Prostate gland (tissue), 2 donors: ENCODE measurements around the gene TET3. TPM values are rescaled to one million over a fixed set of nuclear protein-coding genes. Genes with fewer than 3 reads are reported as not detected.

ENCODE experiments used
- DNase-seq: peaks from one replicate; pipeline ENCODE4 v3.0.0-alpha.2; 2019; ENCODE audit warnings: low spot score
- H3K27ac ChIP-seq, 2 donors: fragments of 200-600 bp; sonication (generic); 2 replicates each; pipeline ENCODE4 v1.5.1; 2017 to 2019
- H3K27me3 ChIP-seq: fragments of 200-600 bp; sonication (generic); replicated peaks from 2 replicates; pipeline ENCODE4 v1.5.1; 2019; ENCODE audit not compliant: insufficient read depth
- H3K36me3 ChIP-seq, 2 donors: fragments of 200-600 bp; sonication (generic); 1 replicate in 1 of 2; 2 replicates in 1 of 2; pipeline versions ENCODE4 v1.5.1 to v1.8.1; 2017 to 2019
- H3K4me1 ChIP-seq: fragments of 200-600 bp; sonication (generic); replicated peaks from 2 replicates; pipeline ENCODE4 v1.5.1; 2019
- H3K4me3 ChIP-seq, 2 donors: fragments of 200-600 bp; sonication (generic); 2 replicates each; pipeline ENCODE4 v1.5.1; 2017 to 2019
- H3K9me3 ChIP-seq: fragments of 200-600 bp; sonication (generic); 2 replicates; pipeline ENCODE4 v1.5.1; 2017
- POLR2A ChIP-seq: fragments of 450-650 bp; IDR thresholded peaks from one replicate; pipeline ENCODE4 v1.6.1; 2016; ENCODE audit warnings: antibody characterized with exemption, mild to moderate bottlenecking
- POLR2AphosphoS5 ChIP-seq: sonication (generic); formaldehyde crosslinking; IDR thresholded peaks from one replicate; pipeline ENCODE4 v1.6.1; 2017; ENCODE audit warnings: antibody characterized with exemption
- WGBS: methylation state at CpG from one replicate; pipeline ENCODE4 v1.1.5; 2018; 5-methylcytosine and 5-hydroxymethylcytosine counted together
- intact Hi-C: fragments of 100-400 bp; cut with DNase I; formaldehyde crosslinking; loops from one replicate; pipeline ENCODE4 v1.14.2; 2022
- total RNA-seq, 2 donors: library from RNA; depleted of rRNA; stranded (reverse); fragments of >200 nt; gene quantifications; one replicate each; pipeline ENCODE4 v1.1.0, GENCODE V29; 2016
- TF ChIP-seq, protein P1 (sequence below), 4 experiments: fragments of 200-600 bp in 2 of 4; fragments of 450-650 bp in 2 of 4; sonication (generic) in 2 of 4; IDR thresholded peaks; 1 replicate in 3 of 4; 2 replicates in 1 of 4; pipeline ENCODE4 v1.5.1; 2016 to 2019; ENCODE audit warnings: antibody characterized with exemption in 4 of 4, mild to moderate bottlenecking in 2 of 4, moderate library complexity in 2 of 4

Gene TET3
- total RNA-seq, 2 donors from 2014 or later = 12.8 to 13.8 TPM

DNA sequence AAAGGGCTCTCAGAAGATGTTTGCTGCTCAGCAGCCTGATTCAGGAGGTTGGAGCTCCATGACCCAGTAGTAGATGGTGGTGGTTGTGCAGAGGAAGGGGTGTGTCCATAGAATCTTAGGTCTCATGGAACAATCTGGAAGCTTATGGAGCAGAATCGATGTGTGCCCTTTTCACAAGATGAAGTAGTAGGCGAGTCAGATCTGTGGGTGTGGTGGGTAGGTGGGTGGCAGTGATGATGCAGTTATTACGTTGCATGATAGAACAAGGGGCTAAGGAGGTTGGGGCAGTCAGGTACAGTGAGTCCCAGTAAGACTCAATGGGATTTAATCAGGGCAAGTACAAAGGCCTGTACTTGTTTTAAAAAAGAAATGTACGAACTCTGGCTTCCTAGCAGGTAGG lies 9.1 kb downstream of the TET3 start:
- 73% methylated on average over 4 of the region's 4 CpGs for WGBS
- intact Hi-C loops = no loop called here
- Histone ChIP-seq H3K9me3 (no peaks in the 10 kb centered on the region), H3K36me3 (no peaks in the 10 kb centered on the region), H3K4me1 (peaks cover 5% of the 10 kb centered on the region), H3K4me3 (no peak overlapping the region), H3K27ac (no peak overlapping the region), H3K27me3 (no peaks in the 10 kb centered on the region)
- DNase-seq = no peak
- TF ChIP-seq POLR2AphosphoS5 = no peak
- TF ChIP-seq POLR2A = no peak

DNA sequence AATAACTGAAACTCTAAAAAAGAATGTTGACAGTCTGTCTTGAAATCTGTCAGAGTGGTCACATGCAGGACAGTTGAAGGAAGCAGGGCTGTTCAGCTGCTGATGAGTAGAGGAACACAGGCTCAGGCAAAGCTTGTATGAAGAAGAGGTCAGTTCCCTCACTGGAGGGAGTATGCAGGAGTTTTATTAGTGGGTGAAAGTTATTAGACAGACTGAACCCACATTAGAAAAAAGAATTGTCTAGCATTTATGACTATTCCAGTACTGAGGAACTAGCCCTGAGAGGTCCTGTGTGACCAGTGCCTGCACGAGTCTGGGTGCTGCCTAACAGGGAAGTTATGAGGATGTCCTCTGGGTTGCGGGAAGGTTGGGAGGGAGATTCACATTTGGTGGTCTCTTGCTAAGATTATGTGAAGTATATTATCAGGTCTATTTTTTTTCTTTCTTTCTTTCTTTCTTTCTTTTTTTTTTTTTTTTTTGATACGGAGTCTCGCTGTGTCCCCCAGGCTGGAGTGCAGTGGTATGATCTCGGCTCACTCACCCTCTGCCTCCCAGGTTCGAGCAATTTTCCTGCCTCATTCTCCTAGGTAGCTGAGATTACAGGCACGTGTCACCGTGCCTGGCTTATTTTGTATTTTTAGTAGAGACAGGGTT lies 9.6 kb downstream of the TET3 start:
- DNase-seq = no peak
- Histone ChIP-seq H3K36me3 (no peaks in the 10 kb centered on the region), H3K9me3 (no peaks in the 10 kb centered on the region), H3K4me1 (peaks cover 5% of the 10 kb centered on the region), H3K27me3 (no peaks in the 10 kb centered on the region), H3K27ac (no peak overlapping the region), H3K4me3 (no peak overlapping the region)
- intact Hi-C loops = no loop called here
- WGBS = 90% methylated on average over 8 of the region's 8 CpGs
- TF ChIP-seq POLR2AphosphoS5 (no peak), POLR2A (no peak)
- TF ChIP-seq, protein P1, sequence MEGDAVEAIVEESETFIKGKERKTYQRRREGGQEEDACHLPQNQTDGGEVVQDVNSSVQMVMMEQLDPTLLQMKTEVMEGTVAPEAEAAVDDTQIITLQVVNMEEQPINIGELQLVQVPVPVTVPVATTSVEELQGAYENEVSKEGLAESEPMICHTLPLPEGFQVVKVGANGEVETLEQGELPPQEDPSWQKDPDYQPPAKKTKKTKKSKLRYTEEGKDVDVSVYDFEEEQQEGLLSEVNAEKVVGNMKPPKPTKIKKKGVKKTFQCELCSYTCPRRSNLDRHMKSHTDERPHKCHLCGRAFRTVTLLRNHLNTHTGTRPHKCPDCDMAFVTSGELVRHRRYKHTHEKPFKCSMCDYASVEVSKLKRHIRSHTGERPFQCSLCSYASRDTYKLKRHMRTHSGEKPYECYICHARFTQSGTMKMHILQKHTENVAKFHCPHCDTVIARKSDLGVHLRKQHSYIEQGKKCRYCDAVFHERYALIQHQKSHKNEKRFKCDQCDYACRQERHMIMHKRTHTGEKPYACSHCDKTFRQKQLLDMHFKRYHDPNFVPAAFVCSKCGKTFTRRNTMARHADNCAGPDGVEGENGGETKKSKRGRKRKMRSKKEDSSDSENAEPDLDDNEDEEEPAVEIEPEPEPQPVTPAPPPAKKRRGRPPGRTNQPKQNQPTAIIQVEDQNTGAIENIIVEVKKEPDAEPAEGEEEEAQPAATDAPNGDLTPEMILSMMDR (IDR thresholded peaks at IDR 0.05) = no peak

DNA sequence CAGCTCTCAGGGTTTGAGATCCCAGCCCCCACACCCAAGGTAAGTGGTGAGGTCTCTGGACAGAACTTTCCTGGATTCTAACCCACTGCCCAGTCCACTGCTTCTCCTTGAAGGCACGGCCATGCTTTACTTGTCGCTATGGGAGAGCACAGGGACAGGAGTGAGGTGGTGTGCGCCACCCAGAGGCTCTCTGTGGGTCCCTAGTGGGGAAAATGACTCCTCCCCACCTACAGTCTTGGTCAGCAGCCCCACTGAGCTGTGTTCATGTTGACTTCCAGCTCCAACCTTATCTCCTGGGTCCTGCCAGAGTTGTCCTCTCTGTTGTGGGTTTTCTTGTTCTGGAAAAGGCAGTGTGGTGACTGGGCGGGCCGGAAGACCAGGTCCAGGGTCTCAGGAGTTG lies 11.1 kb downstream of the TET3 start:
- Histone ChIP-seq H3K27ac (no peak overlapping the region), H3K4me1 (peaks cover 12% of the 10 kb centered on the region), H3K27me3 (no peaks in the 10 kb centered on the region), H3K36me3 (no peaks in the 10 kb centered on the region), H3K4me3 (no peak overlapping the region), H3K9me3 (no peaks in the 10 kb centered on the region)
- WGBS = 94% methylated on average over 5 of the region's 5 CpGs
- intact Hi-C loops = loop anchor here (5.0 kb wide), 1 partner anchor 59 kb away; no protein-coding TSS in a partner anchor
- no peak for DNase-seq
- TF ChIP-seq, protein P1 (IDR thresholded peaks at IDR 0.05) = no peak
- TF ChIP-seq POLR2AphosphoS5 (no peak), POLR2A (no peak)

DNA sequence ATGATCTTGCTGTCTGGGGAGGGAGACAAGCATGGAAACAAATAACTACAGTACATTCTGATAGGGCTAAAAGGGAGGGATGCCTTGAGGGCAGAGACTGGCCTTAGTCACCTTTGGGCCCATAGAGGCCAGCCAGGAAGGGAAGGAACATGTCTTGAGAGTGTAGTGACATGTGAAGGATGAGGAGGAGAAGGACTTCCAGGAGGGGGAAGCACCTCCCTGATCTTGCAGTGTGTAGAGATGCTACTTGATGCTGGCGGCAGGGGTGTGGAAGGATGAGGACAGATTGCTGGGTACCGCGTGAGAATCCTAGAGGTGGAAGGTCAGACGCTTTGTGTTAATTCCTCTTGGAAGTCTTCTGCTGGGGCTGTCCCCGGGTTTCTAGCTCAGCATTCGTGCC lies 13.1 kb downstream of the TET3 start:
- H3K9me3 ChIP-seq = no peaks in the 10 kb centered on the region
- no peak overlapping the region for H3K27ac ChIP-seq
- intact Hi-C loops = loop anchor here (5.0 kb wide), 1 partner anchor 61 kb away; no protein-coding TSS in a partner anchor
- H3K4me3 ChIP-seq = no peak overlapping the region
- 86% methylated on average over 6 of the region's 6 CpGs for WGBS
- H3K27me3 ChIP-seq = no peaks in the 10 kb centered on the region
- H3K36me3 ChIP-seq = no peaks in the 10 kb centered on the region
- TF ChIP-seq POLR2AphosphoS5 (no peak), POLR2A (no peak)
- TF ChIP-seq, protein P1 (IDR thresholded peaks at IDR 0.05) = no peak
- DNase-seq = no peak
- peaks cover 12% of the 10 kb centered on the region for H3K4me1 ChIP-seq

DNA sequence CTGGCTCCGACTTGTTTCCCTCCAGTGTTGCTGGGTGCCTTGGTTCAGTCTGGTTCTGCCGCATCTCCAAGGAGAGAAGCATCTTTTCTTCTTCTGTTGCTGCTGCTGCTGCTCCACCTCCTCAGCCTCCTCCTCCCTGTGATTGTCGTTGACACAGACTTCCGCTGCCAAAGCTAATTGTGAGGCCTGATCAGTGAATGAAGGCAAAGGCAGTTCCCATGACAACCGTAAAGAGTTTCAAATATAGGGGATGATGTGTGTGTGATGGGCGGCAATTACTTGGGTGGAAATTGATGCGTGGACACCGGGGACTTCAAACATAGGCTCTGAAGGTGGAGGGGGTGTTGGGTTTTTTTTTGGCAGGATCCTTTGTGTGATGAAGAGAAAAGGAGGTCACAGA lies 13.7 kb downstream of the TET3 start:
- TF ChIP-seq POLR2AphosphoS5 (no peak), POLR2A (no peak)
- TF ChIP-seq, protein P1 (IDR thresholded peaks at IDR 0.05) = no peak
- Histone ChIP-seq H3K4me3 (no peak overlapping the region), H3K27me3 (no peaks in the 10 kb centered on the region), H3K9me3 (no peaks in the 10 kb centered on the region), H3K36me3 (no peaks in the 10 kb centered on the region), H3K27ac (no peak overlapping the region), H3K4me1 (peaks cover 12% of the 10 kb centered on the region)
- intact Hi-C loops = loop anchor here (5.0 kb wide), 1 partner anchor 61 kb away; no protein-coding TSS in a partner anchor
- no peak for DNase-seq
- WGBS = 81% methylated on average over 8 of the region's 8 CpGs
